Breast epithelium (tissue), 3 donors: ENCODE measurements around the gene ITGA3.

Experiments
- CTCF ChIP-seq, 3 donors: fragments of 450-650 bp; IDR thresholded peaks; one replicate each; pipeline ENCODE4 v1.5.1; 2016 to 2017; ENCODE audit warnings: antibody characterized with exemption in 3 of 3, mild to moderate bottlenecking in 3 of 3, moderate library complexity in 3 of 3
- POLR2AphosphoS5 ChIP-seq, 3 donors: sonication (generic); formaldehyde crosslinking; IDR thresholded peaks; one replicate each; pipeline ENCODE4 v1.6.1; 2017; ENCODE audit warnings: antibody characterized with exemption in 3 of 3

- no peak for TF ChIP-seq CTCF (IDR thresholded peaks at IDR 0.05)
- TF ChIP-seq POLR2AphosphoS5 (IDR thresholded peaks at IDR 0.05), result peak; percentile 65 to 70 (median 67)
These were observed 39.1 kb downstream of the ITGA3 start, which contains the start of gene PDK2 for GRCh38 chr17:50094753-50095619.
